Lower leg skin (tissue), 3 donors: Measurements from ENCODE around the gene IFNA6.

ENCODE experiments used
- CTCF ChIP-seq, 3 donors: fragments of 450-650 bp; IDR thresholded peaks; one replicate each; pipeline ENCODE4 v1.5.1; 2016; ENCODE audit warnings: antibody characterized with exemption in 3 of 3, mild to moderate bottlenecking in 3 of 3, moderate library complexity in 2 of 3
- POLR2A ChIP-seq, 2 donors: fragments of 450-650 bp; IDR thresholded peaks; one replicate each; pipeline ENCODE4 v1.6.1; 2016 to 2017; ENCODE audit warnings: antibody characterized with exemption in 2 of 2, mild to moderate bottlenecking in 1 of 2, moderate library complexity in 1 of 2

DNA sequence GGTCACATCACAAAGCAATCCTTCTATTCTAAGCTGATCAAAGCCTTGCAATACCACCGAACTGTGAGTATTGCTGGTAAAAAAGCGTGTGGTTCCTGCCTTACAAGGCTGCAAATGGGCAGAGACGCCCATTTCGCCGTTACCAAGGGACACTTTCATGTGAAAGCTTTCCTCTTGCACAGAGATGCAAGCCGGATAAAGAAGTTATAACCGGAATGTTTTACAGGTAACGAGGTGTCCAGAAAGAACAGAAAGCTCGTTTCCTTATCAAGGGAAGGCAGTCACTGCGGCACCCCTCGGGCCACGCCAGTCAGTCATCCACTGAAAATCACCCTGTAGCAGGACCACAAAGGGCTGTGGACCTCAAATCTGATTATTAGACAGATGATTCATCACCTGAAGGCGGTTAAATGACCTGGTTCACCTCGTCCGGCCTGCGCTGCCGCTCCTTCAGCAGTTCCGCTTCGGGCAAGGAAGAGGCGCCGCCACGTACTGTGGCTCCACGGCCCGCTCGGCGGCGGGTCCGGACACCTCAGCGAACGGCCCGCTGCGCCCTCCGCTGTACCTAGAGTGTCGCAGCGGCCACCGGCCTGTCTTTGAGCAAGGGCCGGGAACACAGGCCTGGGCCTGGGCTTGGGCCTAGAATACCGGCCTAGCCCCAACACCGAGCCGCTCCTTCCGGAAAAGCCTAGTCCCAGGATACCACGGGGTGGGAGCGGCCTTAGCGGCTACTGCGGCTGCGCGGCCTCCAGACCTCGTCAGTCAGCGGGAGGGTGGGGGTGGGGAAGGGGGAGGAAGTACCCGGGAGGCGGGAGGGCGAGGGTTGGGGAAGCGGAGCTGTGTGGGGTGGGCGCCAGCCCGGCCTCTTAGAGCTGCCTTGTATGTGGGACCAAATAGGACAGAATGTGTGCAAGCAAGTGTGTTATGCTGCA lies 15.7 kb downstream of the IFNA6 start, which contains the start of gene KLHL9:
- no peak for TF ChIP-seq CTCF (IDR thresholded peaks at IDR 0.05)
- no peak for TF ChIP-seq POLR2A (IDR thresholded peaks at IDR 0.05)
